Stimulated activated naive CD4-positive, alpha-beta T cell (primary cell): Measurements from ENCODE around the gene ITGAL.
"Not testable (repeated sequence)": the region's sequence is repeated elsewhere in the genome, so short reads cannot be mapped to it uniquely, and the experiment has no call there.

Experiments used
- DNase-seq, 6 experiments: peaks; one replicate each; lab custom pipeline; 2025; lab: John Stamatoyannopoulos, UW

ITGAL gene

DNA sequence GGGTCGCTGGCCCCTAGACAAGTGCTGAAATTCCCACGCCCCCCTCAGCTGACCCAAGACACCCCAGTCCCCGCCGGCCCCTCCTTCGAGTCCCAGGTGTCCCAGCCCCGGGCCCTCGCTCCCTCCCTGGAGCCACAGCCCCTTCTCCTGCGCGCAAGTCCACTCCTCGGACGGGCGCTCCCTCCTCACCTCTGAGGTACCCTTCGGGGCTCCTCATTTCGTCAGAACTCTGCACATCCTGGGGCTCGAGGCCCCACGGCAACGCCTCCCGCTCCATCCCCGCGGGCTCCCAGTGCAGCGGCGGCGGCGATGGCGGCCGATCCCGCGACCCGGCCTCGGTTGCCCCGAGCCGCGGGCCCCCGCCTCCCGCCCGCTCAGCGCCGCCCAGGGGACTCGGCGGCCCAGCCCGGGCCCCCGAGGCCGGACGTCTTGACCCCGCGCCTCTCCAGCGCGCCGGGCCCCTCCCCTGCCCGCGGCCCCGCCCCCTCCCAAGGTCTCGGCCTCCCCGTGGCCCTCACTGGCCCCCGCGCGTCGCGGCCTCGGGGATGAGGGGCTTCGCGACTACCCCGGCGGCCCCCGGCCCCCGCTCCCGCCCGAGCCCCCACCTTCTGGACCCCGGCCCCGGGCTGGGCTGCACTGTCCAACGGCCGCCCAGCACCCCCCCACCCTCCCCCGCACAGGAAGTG is 53.7 kb downstream of the ITGAL start, which contains the start of gene ZNF768:
TSS of gene ZNF768 (minus strand) at position 430 of the 686 bp plus-strand sequence. CDS start at position 277, 153 bp downstream.
- DNase-seq, result peak in 2 of 6 experiments; percentile 44 to 53

GRCh38 chr16:30526823-30527634 is 54.5 kb downstream of the ITGAL start:
- DNase-seq, result peak; percentile 58 to 85 (median 69)

GRCh38 chr16:30527635-30528178 is 55.2 kb downstream of the ITGAL start:
- DNase-seq, result peak in 3 of 6 experiments; percentile 22 to 69 (median 63)

- DNase-seq, result no peak
These were observed 56.4 kb downstream of the ITGAL start for GRCh38 chr16:30528799-30529457.

- DNase-seq, result peak in 3 of 6 experiments; percentile 9 to 31 (median 17)
These were observed 57.9 kb downstream of the ITGAL start for GRCh38 chr16:30530163-30531037.

DNA sequence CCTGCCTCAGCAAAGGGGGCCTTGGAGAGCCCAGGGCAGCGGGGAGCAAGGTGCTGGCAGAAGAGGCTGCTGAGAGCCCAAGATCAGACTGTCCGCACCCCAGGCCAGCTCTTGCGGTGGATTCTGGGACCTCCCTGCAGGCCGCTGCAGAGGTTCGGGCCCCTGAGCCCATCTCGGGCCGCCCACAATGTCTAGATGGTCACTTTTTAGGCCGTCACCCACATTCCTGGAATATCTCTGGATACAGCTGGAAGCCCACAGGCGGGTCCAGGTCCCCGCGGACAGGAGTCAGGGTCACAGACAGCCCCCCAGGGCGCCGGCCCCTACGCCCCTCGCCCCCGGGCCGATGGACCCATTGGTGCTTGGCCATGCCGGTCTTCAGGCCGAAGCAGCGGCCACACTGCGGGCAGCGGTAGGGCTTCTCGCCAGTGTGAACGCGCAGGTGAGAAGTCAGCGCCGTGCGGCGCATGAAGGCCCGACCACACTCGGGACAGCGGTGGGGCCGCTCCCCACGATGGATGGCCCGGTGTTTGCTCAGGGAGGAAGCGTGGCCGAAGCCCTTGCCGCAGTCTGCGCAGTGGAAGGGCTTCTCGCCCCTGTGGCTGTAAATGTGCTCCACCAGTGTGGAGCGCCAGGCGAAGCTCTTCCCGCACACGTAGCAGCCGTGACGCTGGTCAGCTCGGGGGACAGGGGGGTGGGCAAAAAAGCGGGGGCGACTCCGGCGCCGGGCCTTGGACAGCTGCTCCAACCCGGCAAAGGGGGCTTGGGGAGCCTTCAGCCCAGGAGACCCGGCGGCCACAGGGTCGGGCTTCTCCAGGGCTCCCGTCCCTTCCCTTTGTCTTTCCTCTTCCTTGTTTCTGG is 60.0 kb downstream of the ITGAL start:
- DNase-seq, result no peak

DNA sequence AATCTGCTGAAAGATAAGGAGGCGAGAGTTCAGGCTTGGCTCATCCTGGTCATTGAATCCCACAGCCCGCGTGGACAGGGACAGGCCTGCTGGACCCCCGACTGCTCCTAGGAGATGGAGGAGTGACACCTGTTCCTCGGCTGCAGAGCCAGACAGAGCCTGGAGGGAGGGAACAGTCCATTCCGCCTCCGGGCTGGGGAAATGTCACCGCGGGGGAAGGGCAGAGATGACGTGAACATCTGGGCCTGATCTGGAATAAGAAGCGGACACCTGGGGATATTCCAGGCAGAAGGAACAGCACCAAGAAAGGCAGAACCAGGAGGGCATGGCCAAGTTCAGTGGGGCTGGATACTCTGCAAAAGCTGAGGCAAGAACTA is 60.6 kb downstream of the ITGAL start:
- no peak for DNase-seq

- DNase-seq, result peak in 1 of 6 experiments; percentile 54
These were observed 61.3 kb downstream of the ITGAL start for GRCh38 chr16:30533748-30534367.

- peak; percentile 80 to 91 (median 88) for DNase-seq
These were observed 62.0 kb downstream of the ITGAL start, which contains the start of gene ZNF747 for GRCh38 chr16:30534368-30535105. Gene ZNF747, minus strand, starts transcription at chr16:30534858. Its CDS starts 179 bp downstream, at chr16:30534679.

DNA sequence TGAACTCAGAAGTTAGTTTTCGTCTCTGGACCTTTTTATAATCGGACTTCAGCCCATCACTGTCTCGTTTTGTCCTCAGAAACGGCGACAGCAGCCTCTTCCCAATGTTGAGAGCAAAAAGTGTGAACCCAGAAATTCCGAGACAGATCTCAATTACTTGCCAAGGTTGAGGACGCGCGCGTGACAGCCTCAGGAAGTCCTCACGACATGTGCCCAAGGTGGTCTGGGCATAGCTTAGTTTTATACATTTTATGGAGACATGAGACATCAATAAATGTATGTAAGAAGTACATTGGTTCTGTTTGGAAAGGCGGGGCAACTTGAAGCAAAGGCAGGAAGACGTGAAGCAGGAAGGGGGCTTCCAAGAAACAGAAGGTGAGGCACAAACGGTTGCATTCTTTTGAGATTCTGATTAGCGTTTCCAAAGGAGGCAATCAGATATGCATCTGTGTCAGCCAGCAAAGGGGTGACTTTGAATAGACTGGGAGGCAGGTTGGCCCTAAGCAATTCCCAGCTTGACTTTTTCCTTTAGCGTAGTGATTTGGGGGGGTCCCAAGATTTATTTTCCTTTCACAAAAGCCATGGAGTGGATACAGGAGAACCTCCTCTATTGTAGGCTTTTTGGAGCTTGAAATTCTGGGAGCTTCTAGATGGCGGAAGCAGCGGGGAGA is 62.7 kb downstream of the ITGAL start:
- peak in 1 of 6 experiments; percentile 42 for DNase-seq

DNA sequence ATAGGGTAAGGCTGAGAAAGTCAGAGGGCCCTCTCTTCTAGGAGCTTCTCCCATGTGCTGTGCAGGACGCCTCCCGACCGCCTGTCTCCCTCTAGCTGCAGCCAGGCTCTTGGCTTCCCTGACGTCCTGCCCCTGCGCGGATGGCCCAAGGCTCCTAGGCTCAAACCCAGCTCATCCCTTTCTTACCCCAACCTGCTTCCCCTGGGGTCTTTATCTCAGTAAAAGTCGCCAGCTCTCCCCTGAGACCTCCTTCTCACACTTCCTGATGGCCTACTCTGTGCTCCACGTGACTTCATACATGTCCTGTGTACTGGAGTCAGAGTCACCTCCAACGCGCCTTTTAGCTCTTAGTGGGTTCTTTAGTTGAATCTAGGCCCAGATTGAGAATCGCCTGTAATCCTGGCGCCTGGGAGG is 63.2 kb downstream of the ITGAL start:
- DNase-seq, result peak; percentile 30 to 54 (median 44)

GRCh38 chr16:30536391-30537024 is 64.0 kb downstream of the ITGAL start:
- DNase-seq, result not testable (repeated sequence)

DNA sequence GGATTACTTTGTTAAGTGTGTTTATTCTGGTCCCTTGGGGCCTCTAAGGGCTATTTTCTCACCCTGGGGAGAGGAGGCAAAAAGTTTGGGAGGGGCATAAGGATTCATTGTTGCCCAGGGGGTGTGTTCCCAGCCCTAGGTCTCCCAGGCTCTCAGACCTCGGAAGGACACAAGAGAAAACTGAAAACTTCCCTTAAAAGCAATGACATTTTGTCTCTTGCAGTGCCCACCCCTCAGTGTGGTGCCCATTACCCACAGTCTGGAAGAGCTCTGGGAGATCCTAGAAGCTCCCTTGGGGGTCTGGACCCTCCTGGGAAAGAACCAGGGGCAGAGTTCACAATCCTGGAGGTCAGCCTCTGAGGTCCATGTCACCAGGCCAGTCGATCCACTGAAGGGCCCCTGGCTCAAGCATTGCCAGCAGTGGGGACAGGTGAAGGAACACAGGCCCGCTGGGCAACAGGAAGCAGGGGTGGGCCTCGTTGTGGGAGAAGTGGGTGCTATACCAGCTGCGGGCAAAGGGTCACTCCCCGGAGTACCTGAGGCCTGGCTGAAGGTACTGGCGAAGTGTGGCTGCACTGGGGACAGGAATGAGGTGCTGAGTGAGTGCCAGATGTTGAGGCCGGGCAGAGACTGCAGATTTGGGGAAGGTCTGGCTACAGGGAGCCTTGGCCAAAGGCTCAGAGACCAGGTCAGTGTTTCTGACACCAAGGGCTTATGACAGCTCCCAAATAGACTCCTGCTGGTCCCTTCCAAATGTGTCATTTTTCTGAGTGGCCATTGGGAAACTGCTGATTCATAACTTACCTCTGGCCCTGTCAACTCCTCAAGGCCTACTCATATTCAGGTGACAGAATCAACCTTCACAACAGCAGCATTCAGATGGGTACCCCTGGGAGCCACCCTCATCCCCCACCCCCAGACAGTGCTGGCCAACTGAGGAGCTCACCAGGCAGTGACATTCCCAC is 66.7 kb downstream of the ITGAL start:
- no peak for DNase-seq

GRCh38 chr16:30539986-30540526 is 67.5 kb downstream of the ITGAL start:
- not testable (repeated sequence) for DNase-seq

DNA sequence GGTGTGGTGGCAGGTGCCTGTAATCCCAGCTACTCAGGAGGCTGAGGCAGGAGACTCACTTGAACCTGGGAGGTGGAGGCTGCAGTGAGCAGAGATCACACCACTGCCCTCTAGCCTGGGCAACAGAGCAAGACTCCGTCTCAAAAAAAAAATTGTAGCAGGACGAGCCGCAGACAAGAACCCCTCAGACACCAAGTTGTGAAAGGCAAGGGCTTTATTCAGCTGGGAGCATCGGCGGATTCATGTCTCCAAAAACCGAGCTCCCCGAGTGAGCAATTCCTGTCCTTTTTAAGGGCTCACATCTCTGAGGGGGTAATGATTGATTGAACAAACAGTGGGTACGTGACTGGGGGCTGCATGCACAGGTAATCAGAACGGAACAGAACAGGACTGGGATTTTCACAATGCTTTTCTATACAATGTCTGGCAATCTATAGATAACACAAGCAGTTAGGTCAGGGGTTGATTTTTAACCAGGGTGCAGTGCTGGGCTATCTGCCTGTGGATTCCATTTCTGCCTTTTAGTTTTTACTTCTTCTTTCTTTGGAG is 68.4 kb downstream of the ITGAL start:
- not testable (repeated sequence) for DNase-seq
